Measurements from ENCODE around the gene MAGEH1.
A peak's percentile ranks its signal among the peaks of the same experiment; 100 is the strongest.
"Not testable (repeated sequence)": the region's sequence is repeated elsewhere in the genome, so short reads cannot be mapped to it uniquely, and the experiment has no call there.

The MAGEH1 gene, protein sequence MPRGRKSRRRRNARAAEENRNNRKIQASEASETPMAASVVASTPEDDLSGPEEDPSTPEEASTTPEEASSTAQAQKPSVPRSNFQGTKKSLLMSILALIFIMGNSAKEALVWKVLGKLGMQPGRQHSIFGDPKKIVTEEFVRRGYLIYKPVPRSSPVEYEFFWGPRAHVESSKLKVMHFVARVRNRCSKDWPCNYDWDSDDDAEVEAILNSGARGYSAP

GRCh38 chrX:55451990-55452832 is at the start of gene MAGEH1:
Gene MAGEH1 (plus strand): TSS chrX:55452127. CDS start chrX:55452375, 248 bp downstream.
- peak; percentile 46 for DNase-seq (ENCODE audit: insufficient read length, low spot score)
- peak; percentile 93 for FAIRE-seq

DNA sequence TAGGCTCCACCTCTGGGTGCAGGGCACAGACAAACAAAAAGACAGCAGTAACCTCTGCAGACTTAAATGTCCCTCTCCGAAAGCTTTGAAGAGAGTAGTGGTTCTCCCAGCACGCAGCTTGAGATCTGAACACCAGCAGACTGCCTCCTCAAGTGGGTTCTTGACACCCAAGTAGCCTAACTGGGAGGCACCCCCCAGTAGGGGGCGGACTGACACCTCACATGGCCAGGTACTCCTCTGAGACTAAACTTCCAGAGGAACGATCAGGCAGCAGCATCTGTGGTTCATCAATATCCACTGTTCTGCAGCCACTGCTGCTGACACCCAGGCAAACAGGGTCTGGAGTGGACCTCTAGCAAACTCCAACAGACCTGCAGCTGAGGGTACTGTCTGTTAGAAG is 24.8 kb upstream of the MAGEH1 start:
- not testable (repeated sequence) for FAIRE-seq

DNA sequence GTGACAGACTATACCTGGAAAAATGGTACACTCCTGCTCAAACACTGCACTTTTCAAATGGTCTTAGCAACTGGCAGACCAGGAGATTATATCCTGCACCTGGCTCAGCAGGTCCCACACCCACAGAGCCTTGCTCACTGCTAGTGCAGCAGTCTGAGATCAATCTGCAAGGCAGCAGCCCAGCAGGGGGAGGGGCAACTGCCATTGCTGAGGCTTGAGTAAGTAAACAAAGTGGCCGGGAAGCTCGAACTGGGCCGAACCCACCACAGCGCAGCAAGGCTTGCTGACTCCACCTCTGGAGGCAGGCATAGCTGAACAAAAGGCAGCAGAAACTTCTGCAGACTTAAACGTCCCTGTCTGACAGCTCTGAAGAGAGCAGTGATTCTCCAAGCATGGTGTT is 8.5 kb upstream of the MAGEH1 start:
- DNase-seq (ENCODE audit: insufficient read length, low spot score); FAIRE-seq: not testable (repeated sequence)

More for the DNA sequence above, 24.8 kb upstream of the MAGEH1 start:
- not testable (repeated sequence) for DNase-seq (ENCODE audit: insufficient read length, low spot score)

DNA sequence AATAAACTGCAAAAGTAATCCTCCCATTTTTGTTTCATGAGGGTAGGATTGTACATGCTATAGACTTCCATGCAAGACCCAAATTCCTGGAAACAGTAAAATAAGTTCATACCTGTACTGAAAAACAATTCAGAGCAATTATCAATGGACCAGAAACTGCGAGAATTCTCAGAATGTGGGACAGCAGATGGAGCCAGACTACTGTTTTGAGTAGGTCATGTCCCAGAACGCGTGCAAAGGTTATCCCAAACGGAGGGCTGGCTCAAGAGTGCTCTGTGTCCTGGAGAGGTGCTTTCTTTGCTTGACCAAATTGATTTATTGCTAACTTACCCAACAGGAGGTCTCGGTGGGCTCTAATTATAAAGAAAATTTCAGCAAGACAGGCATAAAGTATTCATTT is 1.7 kb upstream of the MAGEH1 start:
- no peak for FAIRE-seq
- DNase-seq (ENCODE audit: insufficient read length, low spot score), result no peak

DNA sequence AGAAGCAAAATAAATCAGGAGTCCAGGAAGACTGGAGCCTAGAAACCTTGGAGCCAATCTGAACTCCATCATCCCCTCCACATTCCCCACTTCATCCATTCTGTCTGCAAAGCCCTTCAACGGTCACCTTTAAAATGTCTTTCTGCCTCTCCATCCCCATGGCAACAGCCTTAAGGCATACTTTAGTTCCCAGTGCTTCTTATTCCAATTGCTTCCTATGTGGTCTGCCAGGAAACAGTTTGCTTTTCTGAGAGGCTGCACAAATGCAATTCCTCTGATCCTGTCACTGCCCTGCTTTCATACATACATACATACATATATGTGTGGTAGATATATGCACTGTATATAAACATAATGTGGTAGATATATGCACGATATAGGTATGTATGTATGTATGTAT is 786 bp upstream of the MAGEH1 start:
- DNase-seq (ENCODE audit: insufficient read length, low spot score) (no peak), FAIRE-seq (no peak)

DNA sequence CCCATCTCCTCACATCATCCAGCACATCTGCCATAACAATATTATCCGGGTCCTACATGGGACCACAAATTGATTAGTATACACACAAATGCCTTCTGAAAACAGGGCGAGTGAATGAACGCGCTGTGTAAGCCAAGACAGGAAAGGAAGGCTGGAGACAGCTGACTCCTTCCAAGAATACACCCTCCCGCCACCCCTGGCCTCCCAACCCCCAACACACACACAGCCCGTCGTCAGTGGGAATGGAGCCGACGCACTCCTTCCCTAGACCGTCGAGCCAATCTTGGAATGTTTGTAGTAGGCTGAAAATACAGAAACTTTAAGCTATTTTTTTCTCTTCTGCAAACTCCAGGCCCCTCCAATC is 319 bp upstream of the MAGEH1 start:
- no peak for FAIRE-seq

DNA sequence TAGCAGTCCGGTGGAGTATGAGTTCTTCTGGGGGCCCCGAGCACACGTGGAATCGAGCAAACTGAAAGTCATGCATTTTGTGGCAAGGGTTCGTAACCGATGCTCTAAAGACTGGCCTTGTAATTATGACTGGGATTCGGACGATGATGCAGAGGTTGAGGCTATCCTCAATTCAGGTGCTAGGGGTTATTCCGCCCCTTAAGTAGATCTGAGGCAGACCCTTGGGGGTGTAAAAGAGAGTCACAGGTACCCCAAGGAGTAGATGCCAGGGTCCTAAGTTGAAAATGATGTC is 852 bp downstream of the MAGEH1 start:
- no peak for DNase-seq (ENCODE audit: insufficient read length, low spot score)
- peak; percentile 76 for FAIRE-seq

More for the DNA sequence above, 319 bp upstream of the MAGEH1 start:
- DNase-seq (ENCODE audit: insufficient read length, low spot score), result no peak

- not testable (repeated sequence) for DNase-seq (ENCODE audit: insufficient read length, low spot score)
- peak; percentile 79 for FAIRE-seq
Observed at GRCh38 chrX:55455708-55456107, 3.8 kb downstream of the MAGEH1 start.

DNA sequence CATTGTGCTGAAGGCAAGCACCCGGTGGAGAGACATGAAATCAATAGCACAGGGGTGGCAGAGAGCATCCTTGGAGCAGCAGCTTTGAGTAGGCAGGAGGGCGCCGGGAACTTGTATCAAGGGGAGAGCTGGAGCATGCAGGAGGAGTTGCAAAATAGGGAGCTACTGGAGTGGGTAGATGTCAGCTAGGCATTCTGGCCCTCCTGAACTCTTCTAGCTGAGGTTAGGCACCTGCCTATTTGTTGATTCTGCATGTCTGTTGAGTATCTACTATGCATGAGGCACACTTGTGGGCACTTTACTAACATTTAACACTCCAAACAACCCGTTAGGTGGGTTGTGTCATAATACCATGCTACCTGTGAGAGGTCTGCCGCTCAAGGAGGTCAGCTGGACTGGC is 7.5 kb downstream of the MAGEH1 start:
- DNase-seq (ENCODE audit: insufficient read length, low spot score); FAIRE-seq: not testable (repeated sequence)

- DNase-seq (ENCODE audit: insufficient read length, low spot score); FAIRE-seq: not testable (repeated sequence)
Observed at GRCh38 chrX:55459926-55460325, 8.0 kb downstream of the MAGEH1 start.

GRCh38 chrX:55464050-55464449 is 12.1 kb downstream of the MAGEH1 start:
- not testable (repeated sequence) for DNase-seq (ENCODE audit: insufficient read length, low spot score)
- peak; percentile 54 for FAIRE-seq

DNA sequence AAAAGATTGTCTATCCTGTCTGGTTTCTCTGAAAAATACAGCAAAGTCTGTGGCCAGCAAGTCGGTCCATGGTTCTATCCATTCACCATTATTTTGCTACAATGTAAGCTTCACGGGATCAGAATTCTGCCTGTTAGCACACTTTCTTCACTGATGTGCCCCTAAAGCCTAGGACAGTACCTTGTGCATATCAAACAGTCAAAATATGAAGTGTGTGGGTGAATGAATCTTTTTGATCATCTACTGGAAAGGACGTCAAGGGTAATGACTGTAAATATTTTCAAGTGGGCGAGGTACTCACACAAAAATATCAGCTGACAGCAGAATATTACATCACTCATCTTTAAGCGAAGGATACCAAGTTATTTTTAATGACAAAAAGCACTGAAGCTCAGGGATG is 13.2 kb downstream of the MAGEH1 start:
- not testable (repeated sequence) for FAIRE-seq; DNase-seq (ENCODE audit: insufficient read length, low spot score)

GRCh38 chrX:55465791-55466190 is 13.9 kb downstream of the MAGEH1 start:
- DNase-seq (ENCODE audit: insufficient read length, low spot score), result not testable (repeated sequence)
- peak; percentile 85 for FAIRE-seq

- not testable (repeated sequence) for FAIRE-seq
Observed at GRCh38 chrX:55479956-55480355, 28.0 kb downstream of the MAGEH1 start.

DNA sequence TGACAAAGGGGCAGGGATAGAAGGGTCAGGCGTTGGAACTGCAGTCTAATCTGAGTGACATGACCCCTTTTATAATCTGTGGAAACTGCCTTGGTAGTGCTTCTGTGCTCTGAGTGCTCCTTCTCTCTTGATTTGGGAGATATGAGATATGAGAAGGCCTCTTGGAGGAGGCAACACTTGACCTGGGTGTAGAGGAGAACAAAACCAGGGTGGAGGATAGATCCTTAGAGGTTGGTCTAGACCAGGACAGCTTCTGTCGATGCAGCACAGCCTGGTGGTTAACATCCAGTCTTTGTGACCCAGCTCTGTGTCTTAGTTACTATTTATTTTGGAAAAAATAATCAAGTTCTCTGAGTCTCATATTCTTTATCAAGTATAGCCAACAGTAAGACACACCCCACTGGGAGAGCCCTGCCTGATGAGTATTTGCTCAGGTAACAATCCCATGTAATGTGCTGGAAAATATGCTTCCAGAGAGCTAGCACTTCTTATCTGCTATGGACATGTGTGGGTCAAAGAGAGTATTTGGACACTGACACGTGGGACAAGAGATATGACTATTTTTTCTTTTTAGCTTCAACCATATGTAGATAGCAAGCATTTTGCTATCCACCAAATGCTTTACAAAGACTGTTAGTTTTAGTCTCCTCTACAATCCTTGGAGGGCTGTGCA is 28.6 kb downstream of the MAGEH1 start:
- FAIRE-seq, result no peak
- no peak for DNase-seq (ENCODE audit: insufficient read length, low spot score)

More at GRCh38 chrX:55479956-55480355, 28.0 kb downstream of the MAGEH1 start:
- DNase-seq (ENCODE audit: insufficient read length, low spot score), result not testable (repeated sequence)

GRCh38 chrX:55484948-55485347 is 33.0 kb downstream of the MAGEH1 start:
- no peak for FAIRE-seq
- DNase-seq (ENCODE audit: insufficient read length, low spot score), result no peak

DNA sequence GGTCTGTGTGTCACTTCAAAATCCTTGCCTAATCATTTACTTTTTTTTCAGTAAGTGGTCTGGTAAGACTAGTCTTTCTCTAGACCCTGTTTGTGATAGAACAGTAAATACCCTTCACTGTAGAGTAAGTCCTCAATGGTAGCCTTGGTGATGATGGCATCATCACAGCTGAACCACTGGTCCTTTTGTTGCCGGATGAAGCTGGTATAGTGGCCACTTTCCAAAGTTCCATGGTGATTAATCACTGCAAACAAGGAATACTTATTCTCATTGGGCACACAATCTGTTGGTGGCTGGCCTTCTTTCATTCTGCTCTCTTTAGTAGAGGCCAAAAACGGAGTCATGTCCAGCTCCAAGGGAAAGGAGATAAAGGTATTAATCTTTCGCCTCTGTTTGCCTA is 34.8 kb downstream of the MAGEH1 start:
- peak; percentile 84 for FAIRE-seq
- no peak for DNase-seq (ENCODE audit: insufficient read length, low spot score)

DNA sequence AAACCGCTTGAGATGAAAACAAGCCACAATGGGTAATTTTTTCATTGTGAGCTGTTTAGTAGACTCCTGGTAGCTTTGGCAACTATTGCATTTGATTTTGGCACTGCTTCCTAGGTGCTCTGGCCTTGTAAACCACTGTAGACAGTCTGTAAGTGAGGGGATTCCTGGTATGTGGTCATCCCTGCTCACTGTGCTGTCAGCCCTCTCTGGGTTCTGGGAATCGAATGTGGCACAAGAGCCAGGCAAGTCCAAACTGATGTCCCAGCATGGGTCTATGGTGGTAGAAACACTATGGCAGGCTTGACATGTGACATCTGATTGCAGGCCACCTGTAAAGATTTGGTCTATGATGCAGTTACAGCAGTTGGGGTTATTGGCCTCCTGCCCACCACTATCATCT is 35.2 kb downstream of the MAGEH1 start:
- no peak for FAIRE-seq
- no peak for DNase-seq (ENCODE audit: insufficient read length, low spot score)

GRCh38 chrX:55488006-55488592 is 36.2 kb downstream of the MAGEH1 start:
- peak; percentile 84 for FAIRE-seq

GRCh38 chrX:55488593-55489313 is 36.8 kb downstream of the MAGEH1 start:
- FAIRE-seq (peak; percentile 89), DNase-seq (ENCODE audit: insufficient read length, low spot score) (peak; percentile 23)

More at GRCh38 chrX:55488006-55488592, 36.2 kb downstream of the MAGEH1 start:
- no peak for DNase-seq (ENCODE audit: insufficient read length, low spot score)
